H1 (cell line): ENCODE results near the gene IQGAP3. TPM values are rescaled to one million over a fixed set of nuclear protein-coding genes. Genes with fewer than 3 reads are reported as not detected.

ENCODE experiments used
- CTCF ChIA-PET: fragments of 300-600 bp; sonication (Branson Sonifier 250); formaldehyde crosslinking; loops from one replicate; lab custom pipeline; 2021; ENCODE audit not compliant: partially characterized antibody; lab: Charles Lee
- POLR2A ChIA-PET: fragments of 300-600 bp; sonication (Branson Sonifier 250); formaldehyde crosslinking; loops from one replicate; lab custom pipeline; 2021; ENCODE audit warnings: inconsistent platforms; ENCODE audit not compliant: partially characterized antibody; lab: Charles Lee
- DNase-seq, 2 experiments: peaks; one replicate each; pipeline versions ENCODE4 v3.0.0 to v3.0.0-alpha.2; 2010 to 2022; ENCODE audit warnings: low spot score in 2 of 2, low read depth in 1 of 2, mixed read lengths in 1 of 2
- FAIRE-seq: peaks from 2 replicates; lab custom pipeline; 2011; peaks lifted over from hg19 to GRCh38; lab: Jason Lieb, UNC
- H2AFZ ChIP-seq: 2 replicates; pipeline ENCODE4 v1.8.1; 2012; ENCODE audit warnings: low read length, inconsistent platforms
- H2AK5ac ChIP-seq: 2 replicates; pipeline ENCODE4 v1.6.1; 2013; ENCODE audit warnings: low read depth, low read length
- H2BK120ac ChIP-seq: replicated peaks from 2 replicates; pipeline ENCODE3; 2013; ENCODE audit warnings: low read depth, low read length, inconsistent platforms
- H2BK12ac ChIP-seq: 2 replicates; pipeline ENCODE4 v1.6.1; 2013; ENCODE audit warnings: low read depth, low read length
- H2BK15ac ChIP-seq: 2 replicates; pipeline ENCODE4 v1.6.1; 2013; ENCODE audit warnings: low read length
- H2BK20ac ChIP-seq: 2 replicates; pipeline ENCODE4 v1.6.1; 2013; ENCODE audit warnings: low read length
- H2BK5ac ChIP-seq: 2 replicates; pipeline ENCODE4 v1.6.1; 2013; ENCODE audit warnings: low read depth, low read length
- H3K14ac ChIP-seq: 2 replicates; pipeline ENCODE4 v1.6.1; 2013; ENCODE audit warnings: inconsistent platforms; ENCODE audit not compliant: insufficient read length
- H3K18ac ChIP-seq: 2 replicates; pipeline ENCODE4 v1.6.1; 2013; ENCODE audit warnings: low read length; ENCODE audit errors: extremely low read depth
- H3K23ac ChIP-seq: 2 replicates; pipeline ENCODE4 v1.6.1; 2013; ENCODE audit warnings: inconsistent platforms; ENCODE audit not compliant: insufficient read length
- H3K23me2 ChIP-seq: 2 replicates; pipeline ENCODE4 v1.6.1; 2013; ENCODE audit warnings: low read depth, low read length
- H3K27ac ChIP-seq: 2 replicates; pipeline ENCODE4 v1.6.1; 2011; ENCODE audit warnings: low read depth, low read length, inconsistent platforms
- H3K27me3 ChIP-seq, 4 experiments: replicated peaks in 1 of 4; 1 replicate in 1 of 4; 2 replicates in 3 of 4; pipeline versions ENCODE4 v1.6.1 to v1.8.1; 2011 to 2013; ENCODE audit warnings: low read length in 3 of 4, mild to moderate bottlenecking in 3 of 4, inconsistent platforms in 2 of 4, mixed read lengths in 2 of 4, moderate library complexity in 1 of 4; ENCODE audit not compliant: control insufficient read depth in 3 of 4, insufficient read depth in 3 of 4; ENCODE audit errors: extremely low read depth in 1 of 4
- H3K36me3 ChIP-seq, 4 experiments: 2 replicates each; pipeline versions ENCODE4 v1.6.1 to v1.8.1; 2011 to 2013; ENCODE audit warnings: mild to moderate bottlenecking in 4 of 4, low read length in 3 of 4, moderate library complexity in 2 of 4, control low read depth in 1 of 4, inconsistent platforms in 1 of 4; ENCODE audit not compliant: insufficient read depth in 4 of 4, control insufficient read depth in 2 of 4
- H3K4ac ChIP-seq: replicated peaks from 2 replicates; pipeline ENCODE3; 2013; ENCODE audit warnings: low read length, low read depth, mixed read lengths, inconsistent platforms; ENCODE audit not compliant: insufficient read length
- H3K4me1 ChIP-seq, 4 experiments: replicated peaks in 1 of 4; 1 replicate in 1 of 4; 2 replicates in 3 of 4; pipeline versions ENCODE4 v1.6.1 to v1.8.1; 2011 to 2013; ENCODE audit warnings: low read length in 3 of 4, inconsistent platforms in 2 of 4, mixed read lengths in 1 of 4; ENCODE audit not compliant: insufficient read depth in 4 of 4, control insufficient read depth in 3 of 4
- H3K4me2 ChIP-seq, 2 experiments: 2 replicates each; pipeline versions ENCODE4 v1.6.1 to v1.8.1; 2011 to 2013; ENCODE audit warnings: low read depth in 2 of 2, low read length in 2 of 2, control low read depth in 1 of 2, inconsistent platforms in 1 of 2, mild to moderate bottlenecking in 1 of 2; ENCODE audit not compliant: insufficient read depth in 1 of 2
- H3K4me3 ChIP-seq, 4 experiments: fragments of 200-600, 300-600 bp in 1 of 4; sonication (generic), shearing (Covaris generic), sonication (Bioruptor Twin) in 1 of 4; 2 replicates each; pipeline versions ENCODE4 v1.5.1 to v1.8.1; 2011 to 2016; ENCODE audit warnings: low read length in 4 of 4, low read depth in 3 of 4, control low read depth in 2 of 4, inconsistent platforms in 2 of 4, mild to moderate bottlenecking in 2 of 4, mixed read lengths in 1 of 4, moderate library complexity in 1 of 4; ENCODE audit not compliant: insufficient read depth in 2 of 4; ENCODE audit errors: extremely low read depth in 1 of 4
- H3K56ac ChIP-seq: replicated peaks from 2 replicates; pipeline ENCODE3; 2013; ENCODE audit warnings: low read depth, mild to moderate bottlenecking, mixed read lengths, low read length, inconsistent platforms; ENCODE audit not compliant: insufficient read length
- H3K79me1 ChIP-seq: 2 replicates; pipeline ENCODE4 v1.6.1; 2013; ENCODE audit warnings: low read depth, low read length, control low read depth
- H3K79me2 ChIP-seq, 2 experiments: 2 replicates each; pipeline versions ENCODE4 v1.6.1 to v1.8.1; 2012 to 2013; ENCODE audit warnings: low read length in 2 of 2, mild to moderate bottlenecking in 2 of 2, inconsistent platforms in 1 of 2; ENCODE audit not compliant: insufficient read depth in 2 of 2, control insufficient read depth in 1 of 2
- H3K9ac ChIP-seq, 4 experiments: replicated peaks in 1 of 4; 1 replicate in 1 of 4; 2 replicates in 3 of 4; pipeline versions ENCODE4 v1.6.1 to v1.8.1; 2011 to 2013; ENCODE audit warnings: low read depth in 3 of 4, low read length in 3 of 4, control low read depth in 2 of 4, mild to moderate bottlenecking in 2 of 4, moderate library complexity in 2 of 4, inconsistent platforms in 1 of 4; ENCODE audit errors: extremely low read depth in 1 of 4
- H3K9me3 ChIP-seq, 2 experiments: 2 replicates each; pipeline versions ENCODE4 v1.6.1 to v1.8.1; 2012 to 2013; ENCODE audit warnings: mild to moderate bottlenecking in 2 of 2, moderate library complexity in 2 of 2, control low read depth in 1 of 2, inconsistent platforms in 1 of 2, low read depth in 1 of 2, low read length in 1 of 2, mixed read lengths in 1 of 2; ENCODE audit not compliant: insufficient read depth in 2 of 2
- H4K20me1 ChIP-seq, 2 experiments: replicated peaks in 1 of 2; 2 replicates each; pipeline versions ENCODE3 to v1.8.1; 2011 to 2013; ENCODE audit warnings: inconsistent platforms in 2 of 2, low read length in 2 of 2, mild to moderate bottlenecking in 1 of 2; ENCODE audit not compliant: insufficient read depth in 2 of 2, control insufficient read depth in 1 of 2
- H4K5ac ChIP-seq: 2 replicates; pipeline ENCODE4 v1.6.1; 2013; ENCODE audit warnings: low read length, low read depth, mixed read lengths, inconsistent platforms; ENCODE audit not compliant: insufficient read length
- H4K8ac ChIP-seq: 2 replicates; pipeline ENCODE4 v1.8.0; 2013; ENCODE audit warnings: mild to moderate bottlenecking, moderate library complexity, low read length, inconsistent platforms; ENCODE audit not compliant: insufficient read depth; ENCODE audit errors: extremely low read depth
- H4K91ac ChIP-seq: replicated peaks from 2 replicates; pipeline ENCODE3; 2013; ENCODE audit warnings: low read length, mixed read lengths, inconsistent platforms; ENCODE audit not compliant: insufficient read length
- BACH1 ChIP-seq: IDR thresholded peaks from 2 replicates; pipeline ENCODE4 v1.6.1; 2012; ENCODE audit warnings: low read length, improper control_type of control experiment
- CHD1 ChIP-seq: IDR thresholded peaks from 2 replicates; pipeline ENCODE4 v1.6.1; 2012; ENCODE audit warnings: low read depth, low read length, improper control_type of control experiment
- CHD2 ChIP-seq: IDR thresholded peaks from 2 replicates; pipeline ENCODE4 v1.6.1; 2012; ENCODE audit warnings: low read length, improper control_type of control experiment
- EZH2 ChIP-seq: fragments of 200-600 bp; sonication (generic); IDR thresholded peaks from 2 replicates; pipeline ENCODE4 v1.7.1; 2012; ENCODE audit warnings: low read depth, mild to moderate bottlenecking, moderate library complexity, low read length, inconsistent platforms; ENCODE audit not compliant: severe bottlenecking
- NANOG ChIP-seq: IDR thresholded peaks from 2 replicates; pipeline ENCODE4 v1.6.1; 2011; ENCODE audit warnings: low read length, low read depth, mild to moderate bottlenecking, inconsistent platforms; ENCODE audit not compliant: insufficient read depth, poor library complexity, severe bottlenecking
- NRF1 ChIP-seq: IDR thresholded peaks from 2 replicates; pipeline ENCODE4 v1.6.1; 2011; ENCODE audit warnings: mild to moderate bottlenecking, low read depth, low read length, improper control_type of control experiment
- POU5F1 ChIP-seq: IDR thresholded peaks from 2 replicates; pipeline ENCODE4 v1.6.1; 2011; ENCODE audit warnings: low read depth, mild to moderate bottlenecking, low read length, moderate library complexity
- SIX5 ChIP-seq: IDR thresholded peaks from 2 replicates; pipeline ENCODE4 v1.6.1; 2011; ENCODE audit warnings: mild to moderate bottlenecking, low read depth, low read length
- SRF ChIP-seq: IDR thresholded peaks from 2 replicates; pipeline ENCODE4 v1.6.1; 2011; ENCODE audit warnings: mild to moderate bottlenecking, low read depth, low read length, moderate library complexity
- TBP ChIP-seq: IDR thresholded peaks from 2 replicates; pipeline ENCODE4 v1.6.1; 2011; ENCODE audit warnings: low read depth, low read length, improper control_type of control experiment
- WGBS, 2 experiments: shearing (Covaris generic) in 1 of 2; methylation state at CpG; one replicate each; pipeline versions ENCODE4 v1.1.6 to v1.1.7; 2013 to 2015; ENCODE audit warnings: low lambda C conversion rate in 2 of 2, mixed read lengths in 2 of 2, inconsistent platforms in 1 of 2, low coverage in 1 of 2, missing lambda C conversion rate in 1 of 2; ENCODE audit not compliant: insufficient replicate concordance in 2 of 2, insufficient coverage in 1 of 2, insufficient read length in 1 of 2; ENCODE audit errors: extremely low coverage in 1 of 2, missing lambda C conversion rate in 1 of 2; 5-methylcytosine and 5-hydroxymethylcytosine counted together
- polyA plus RNA-seq, 7 experiments: library from polyadenylated mRNA; depleted of rRNA in 3 of 7; stranded (reverse) in 5 of 7; unstranded in 2 of 7; fragments of >200 nt in 5 of 7; fragments of 200-250 nt in 2 of 7; gene quantifications; 1 replicate in 5 of 7; 2 replicates in 1 of 7; 4 replicates in 1 of 7; pipeline versions ENCODE4 v1.2.1 to v1.2.3, GENCODE V29; 2011 to 2013; ENCODE audit warnings: missing spikeins in 2 of 7, mixed read lengths in 2 of 7
- total RNA-seq: library from RNA; stranded (reverse); fragmentation: NEBNext Ultra II Directional; extraction: Animal tissue kit (Norgen Biotek cat#: 25700); gene quantifications from 2 replicates; pipeline ENCODE4 v1.2.1, GENCODE V29; 2021
- TF ChIP-seq, protein P1 (sequence below): IDR thresholded peaks from 2 replicates; pipeline ENCODE4 v1.6.1; 2011; ENCODE audit warnings: low read depth, mild to moderate bottlenecking, low read length; ENCODE audit not compliant: insufficient read depth
- TF ChIP-seq, protein P2 (sequence below): IDR thresholded peaks from 2 replicates; pipeline ENCODE4 v1.6.1; 2012; ENCODE audit warnings: inconsistent platforms

Gene IQGAP3
- total and polyA plus RNA-seq, 2 of the 8 experiments (the other 6 are each of a cell fraction or from before 2014, with no cell fraction given) = 14.6 to 22.3 TPM

DNA sequence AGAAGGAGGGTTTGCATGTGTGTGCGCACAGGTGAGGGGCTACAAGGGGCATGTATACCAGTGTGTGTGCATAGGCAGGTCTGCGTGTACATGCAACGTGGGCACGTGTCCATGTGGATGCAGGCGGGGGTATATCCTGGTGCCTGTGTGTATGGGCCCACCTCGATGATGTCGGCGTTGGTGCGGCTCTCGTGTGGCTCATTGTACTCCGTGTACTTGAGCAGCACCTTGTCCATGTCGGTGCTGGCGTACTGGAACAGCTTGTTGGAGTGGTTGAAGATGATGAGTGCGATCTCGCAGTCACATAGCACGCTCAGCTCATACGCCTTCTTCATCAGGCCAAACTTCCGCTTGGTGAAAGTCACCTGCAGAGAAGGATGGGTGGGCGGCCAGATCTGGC is 90.1 kb downstream of the IQGAP3 start:
- POLR2A ChIA-PET = interaction anchor here (0.7 to 16.1 kb wide), 4 partner anchors 10 to 25 kb away, joined by 3 to 166 read pairs (median 5); partner anchors contain the start of gene MEF2D
- no peak for TF ChIP-seq POU5F1
- no peak for TF ChIP-seq EZH2
- no peak for TF ChIP-seq NANOG
- no peak for TF ChIP-seq CHD1
- TF ChIP-seq, protein P1, sequence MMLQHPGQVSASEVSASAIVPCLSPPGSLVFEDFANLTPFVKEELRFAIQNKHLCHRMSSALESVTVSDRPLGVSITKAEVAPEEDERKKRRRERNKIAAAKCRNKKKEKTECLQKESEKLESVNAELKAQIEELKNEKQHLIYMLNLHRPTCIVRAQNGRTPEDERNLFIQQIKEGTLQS = no peak
- TF ChIP-seq CHD2 = no peak
- TF ChIP-seq SIX5 = no peak
- no peak for TF ChIP-seq SRF
- no peak for TF ChIP-seq BACH1
- TF ChIP-seq, protein P2, sequence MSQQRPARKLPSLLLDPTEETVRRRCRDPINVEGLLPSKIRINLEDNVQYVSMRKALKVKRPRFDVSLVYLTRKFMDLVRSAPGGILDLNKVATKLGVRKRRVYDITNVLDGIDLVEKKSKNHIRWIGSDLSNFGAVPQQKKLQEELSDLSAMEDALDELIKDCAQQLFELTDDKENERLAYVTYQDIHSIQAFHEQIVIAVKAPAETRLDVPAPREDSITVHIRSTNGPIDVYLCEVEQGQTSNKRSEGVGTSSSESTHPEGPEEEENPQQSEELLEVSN = no peak
- TF ChIP-seq NRF1 = no peak
- no peak for TF ChIP-seq TBP

More for the DNA sequence above, 90.1 kb downstream of the IQGAP3 start:
- Histone ChIP-seq H3K27ac (no peak overlapping the region), H2BK20ac (no peak overlapping the region), H3K79me2 (peaks cover 0 to 18% of the 10 kb centered on the region in 2 experiments; a peak in 1 of 4 replicates), H2AK5ac (no peak overlapping the region), H3K14ac (no peak overlapping the region), H3K9ac (0 out of 7 replicates have a peak overlapping the region, but pooled peaks of 1 of the 4 experiments have one; percentile 24), H3K79me1 (peaks cover 10% of the 10 kb centered on the region), H2BK15ac (0 out of 2 replicates have a peak overlapping the region, but pooled peaks have one; percentile 31), H4K8ac (no peak overlapping the region), H3K36me3 (peaks cover 3 to 19% (median 11%) of the 10 kb centered on the region in 4 experiments; a peak in 7 of 8 replicates), H3K4me1 (peaks cover 0 to 12% (median 8%) of the 10 kb centered on the region in 4 experiments; a peak in 5 of 7 replicates), H4K91ac (no peak overlapping the region), H3K4ac (no peak overlapping the region), H3K56ac (no peak overlapping the region), H4K20me1 (peaks cover 3 to 8% of the 10 kb centered on the region in 2 experiments), H3K4me2 (no peak overlapping the region), H3K23ac (no peak overlapping the region), H3K4me3 (no peak overlapping the region), H3K23me2 (no peaks in the 10 kb centered on the region), H3K9me3 (no peaks in the 10 kb centered on the region), H2AFZ (no peak overlapping the region), H3K27me3 (no peaks in the 10 kb centered on the region), H2BK120ac (no peak overlapping the region), H4K5ac (no peak overlapping the region), H3K18ac (no peak overlapping the region), H2BK12ac (peak overlapping the region; percentile 11; the same call in 1 of the 2 replicates), H2BK5ac (no peak overlapping the region)
- DNase-seq (no peak), FAIRE-seq (no peak)
- CTCF ChIA-PET = interaction anchor here (0.9 to 9.3 kb wide), 12 partner anchors 13 to 74 kb away, joined by 3 to 236 read pairs (median 8); partner anchors contain the start of gene MEF2D
- 92% methylated on average over 19 of the region's 19 CpGs; no CpG with 5 or more reads in 1 of the 2 experiments for WGBS, 2 experiments
